ENCODE results near the gene TEX51.

TEX51 gene

GRCh38 chr2:126889496-126890135 lies 9.1 kb upstream of the TEX51 start:
- no peak for DNase-seq
- in situ Hi-C loops (cut with MboI; ENCODE audit: low pct_unique_long_range_greater_than_20kb, low sequenced_read_pairs) = no loop called here

- in situ Hi-C loops (cut with MboI; ENCODE audit: low pct_unique_long_range_greater_than_20kb, low sequenced_read_pairs) = no loop called here
- DNase-seq = no peak
Measured at GRCh38 chr2:126890136-126890510, 8.6 kb upstream of the TEX51 start.

GRCh38 chr2:126890551-126891450 lies 7.9 kb upstream of the TEX51 start:
- in situ Hi-C loops (cut with MboI; ENCODE audit: low pct_unique_long_range_greater_than_20kb, low sequenced_read_pairs) = no loop called here
- DNase-seq = no peak

- in situ Hi-C loops (cut with MboI; ENCODE audit: low pct_unique_long_range_greater_than_20kb, low sequenced_read_pairs) = no loop called here
- no peak for DNase-seq
Measured at GRCh38 chr2:126891681-126892500, 6.8 kb upstream of the TEX51 start.

GRCh38 chr2:126893153-126893552 lies 5.5 kb upstream of the TEX51 start:
- in situ Hi-C loops (cut with MboI; ENCODE audit: low pct_unique_long_range_greater_than_20kb, low sequenced_read_pairs) = no loop called here
- DNase-seq = no peak

- in situ Hi-C loops (cut with MboI; ENCODE audit: low pct_unique_long_range_greater_than_20kb, low sequenced_read_pairs) = no loop called here
Measured at GRCh38 chr2:126893606-126894005, 5.1 kb upstream of the TEX51 start.

GRCh38 chr2:126894082-126894481 lies 4.6 kb upstream of the TEX51 start:
- no peak for DNase-seq
- in situ Hi-C loops (cut with MboI; ENCODE audit: low pct_unique_long_range_greater_than_20kb, low sequenced_read_pairs) = no loop called here

More at GRCh38 chr2:126893606-126894005, 5.1 kb upstream of the TEX51 start:
- no peak for DNase-seq

- no peak for DNase-seq
- in situ Hi-C loops (cut with MboI; ENCODE audit: low pct_unique_long_range_greater_than_20kb, low sequenced_read_pairs) = no loop called here
Measured at GRCh38 chr2:126894585-126895182, 4.0 kb upstream of the TEX51 start.

GRCh38 chr2:126895336-126895735 lies 3.4 kb upstream of the TEX51 start:
- in situ Hi-C loops (cut with MboI; ENCODE audit: low pct_unique_long_range_greater_than_20kb, low sequenced_read_pairs) = no loop called here
- no peak for DNase-seq

GRCh38 chr2:126896471-126896870 lies 2.2 kb upstream of the TEX51 start:
- in situ Hi-C loops (cut with MboI; ENCODE audit: low pct_unique_long_range_greater_than_20kb, low sequenced_read_pairs) = no loop called here

GRCh38 chr2:126899616-126900185 lies 1.0 kb downstream of the TEX51 start:
- no peak for DNase-seq
- in situ Hi-C loops (cut with MboI; ENCODE audit: low pct_unique_long_range_greater_than_20kb, low sequenced_read_pairs) = no loop called here

More at GRCh38 chr2:126896471-126896870, 2.2 kb upstream of the TEX51 start:
- no peak for DNase-seq

GRCh38 chr2:126900646-126901319 lies 2.1 kb downstream of the TEX51 start:
- no peak for DNase-seq
- in situ Hi-C loops (cut with MboI; ENCODE audit: low pct_unique_long_range_greater_than_20kb, low sequenced_read_pairs) = no loop called here

GRCh38 chr2:126901459-126901858 lies 2.8 kb downstream of the TEX51 start:
- in situ Hi-C loops (cut with MboI; ENCODE audit: low pct_unique_long_range_greater_than_20kb, low sequenced_read_pairs) = no loop called here
- no peak for DNase-seq

GRCh38 chr2:126902152-126902835 lies 3.6 kb downstream of the TEX51 start:
- in situ Hi-C loops (cut with MboI; ENCODE audit: low pct_unique_long_range_greater_than_20kb, low sequenced_read_pairs) = no loop called here
- no peak for DNase-seq

- DNase-seq = no peak
- in situ Hi-C loops (cut with MboI; ENCODE audit: low pct_unique_long_range_greater_than_20kb, low sequenced_read_pairs) = no loop called here
Measured at GRCh38 chr2:126902859-126903258, 4.2 kb downstream of the TEX51 start.

GRCh38 chr2:126905991-126906390 lies 7.3 kb downstream of the TEX51 start:
- in situ Hi-C loops (cut with MboI; ENCODE audit: low pct_unique_long_range_greater_than_20kb, low sequenced_read_pairs) = no loop called here
- no peak for DNase-seq

GRCh38 chr2:126906781-126907180 lies 8.1 kb downstream of the TEX51 start:
- in situ Hi-C loops (cut with MboI; ENCODE audit: low pct_unique_long_range_greater_than_20kb, low sequenced_read_pairs) = no loop called here
- DNase-seq = no peak

- DNase-seq = no peak
- in situ Hi-C loops (cut with MboI; ENCODE audit: low pct_unique_long_range_greater_than_20kb, low sequenced_read_pairs) = no loop called here
Measured at GRCh38 chr2:126907671-126908070, 9.0 kb downstream of the TEX51 start.

Data from KBM-7 (cell line).